ENCODE data around the gene WFDC8.
A peak's percentile ranks its signal among the peaks of the same experiment; 100 is the strongest.

WFDC8 gene

DNA sequence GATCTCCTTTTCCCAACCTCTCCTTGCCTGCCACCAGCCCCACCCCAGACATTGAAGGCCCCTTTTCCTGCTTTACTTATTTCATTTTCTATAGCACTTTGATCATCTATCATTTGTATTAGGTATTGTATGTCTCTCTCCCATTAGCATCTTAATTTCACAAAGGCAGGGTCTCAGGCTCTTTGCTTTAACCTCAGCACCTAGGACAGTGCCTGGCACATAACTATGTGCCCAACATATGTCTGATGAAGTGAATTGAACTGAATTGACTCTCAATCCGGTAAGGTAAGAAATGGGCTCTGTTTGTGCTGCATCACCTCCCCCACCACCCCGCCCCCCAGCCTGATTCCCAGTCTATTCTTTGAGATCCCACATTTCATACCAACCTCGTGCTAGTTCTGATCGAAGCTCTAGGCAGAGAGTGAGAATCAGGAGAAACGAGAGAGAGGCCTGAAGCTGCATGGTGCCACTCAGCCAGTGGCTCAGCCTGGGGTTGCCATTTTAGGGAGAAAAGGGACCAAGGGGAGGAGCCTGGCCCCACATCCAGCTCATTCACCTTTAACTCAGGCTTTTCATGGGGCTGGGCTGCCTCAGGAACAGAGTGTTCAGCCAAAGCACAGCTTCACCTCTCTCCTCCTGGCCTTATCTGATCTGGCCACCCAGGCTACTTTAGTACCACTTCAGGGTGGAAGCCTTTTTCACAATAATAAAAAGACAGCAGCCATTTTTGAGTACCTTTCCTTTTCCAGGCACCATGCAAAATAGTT lies 63.8 kb downstream of the WFDC8 start, which contains the start of gene SPINT3:
Gene SPINT3 (minus strand): TSS at position 476 of the 767 bp plus-strand sequence. CDS start 14 bp downstream, at position 462.
- no peak for TF ChIP-seq ELF4 (IDR thresholded peaks at IDR 0.05)
- TF ChIP-seq TARDBP (IDR thresholded peaks at IDR 0.05): no peak
- TF ChIP-seq SUZ12 (IDR thresholded peaks at IDR 0.05): no peak
- 0 out of 2 replicates have a peak, but pooled peaks have one; percentile 28 for TF ChIP-seq L3MBTL2 (conservative IDR thresholded peaks at IDR 0.05)
- TF ChIP-seq FOXM1 (IDR thresholded peaks at IDR 0.05; ENCODE audit: borderline replicate concordance): no peak
- TF ChIP-seq ZNF384 (IDR thresholded peaks at IDR 0.05): no peak
- TF ChIP-seq, protein P1, sequence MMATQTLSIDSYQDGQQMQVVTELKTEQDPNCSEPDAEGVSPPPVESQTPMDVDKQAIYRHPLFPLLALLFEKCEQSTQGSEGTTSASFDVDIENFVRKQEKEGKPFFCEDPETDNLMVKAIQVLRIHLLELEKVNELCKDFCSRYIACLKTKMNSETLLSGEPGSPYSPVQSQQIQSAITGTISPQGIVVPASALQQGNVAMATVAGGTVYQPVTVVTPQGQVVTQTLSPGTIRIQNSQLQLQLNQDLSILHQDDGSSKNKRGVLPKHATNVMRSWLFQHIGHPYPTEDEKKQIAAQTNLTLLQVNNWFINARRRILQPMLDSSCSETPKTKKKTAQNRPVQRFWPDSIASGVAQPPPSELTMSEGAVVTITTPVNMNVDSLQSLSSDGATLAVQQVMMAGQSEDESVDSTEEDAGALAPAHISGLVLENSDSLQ (IDR thresholded peaks at IDR 0.05): no peak
- TF ChIP-seq FOXA1 (IDR thresholded peaks at IDR 0.05): no peak
- no peak for TF ChIP-seq CTBP1 (IDR thresholded peaks at IDR 0.05; ENCODE audit: borderline replicate concordance)
- ChIA-PET CTCF (no interaction called here), POLR2A (no interaction called here)
- no peak for DNase-seq (ENCODE audit: extremely low spot score)

DNA sequence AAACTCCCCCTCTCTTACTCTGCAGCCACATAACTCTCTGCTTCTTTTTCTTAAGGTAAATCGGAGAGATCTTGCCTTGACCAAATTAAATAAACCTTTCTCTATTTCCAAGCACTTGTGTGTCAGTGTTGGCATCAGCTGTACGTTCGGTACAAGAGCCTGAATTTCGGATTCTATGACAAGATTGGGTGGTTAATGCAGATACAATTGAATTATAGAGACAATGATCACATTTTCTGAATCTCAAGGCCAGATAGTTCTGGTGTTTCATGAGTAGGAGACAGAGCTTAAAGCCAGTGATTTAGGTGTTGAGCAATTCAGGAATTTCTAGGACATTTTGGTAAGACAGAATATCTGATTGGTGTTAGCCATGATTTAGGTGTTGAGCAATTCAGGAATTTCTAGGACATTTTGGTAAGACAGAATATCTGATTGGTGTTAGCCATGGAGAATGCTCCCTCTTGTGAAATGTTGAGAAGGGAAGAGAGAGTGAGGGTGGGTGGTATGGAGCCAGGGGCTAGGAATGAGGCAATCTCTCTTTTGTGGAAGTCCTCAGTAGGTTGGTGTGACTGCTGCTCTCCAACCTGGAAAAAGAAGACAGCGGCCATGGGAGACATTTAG lies 68.7 kb downstream of the WFDC8 start:
- DNase-seq (ENCODE audit: extremely low spot score): no peak
- TF ChIP-seq CTBP1 (IDR thresholded peaks at IDR 0.05; ENCODE audit: borderline replicate concordance): no peak
- no peak for TF ChIP-seq ELF4 (IDR thresholded peaks at IDR 0.05)
- no peak for TF ChIP-seq FOXK2 (IDR thresholded peaks at IDR 0.05)
- TF ChIP-seq ARNT (IDR thresholded peaks at IDR 0.05): no peak
- no peak for TF ChIP-seq L3MBTL2 (conservative IDR thresholded peaks at IDR 0.05)
- no peak for TF ChIP-seq SUZ12 (IDR thresholded peaks at IDR 0.05)
- no peak for TF ChIP-seq HDGF (IDR thresholded peaks at IDR 0.05; ENCODE audit: borderline replicate concordance)
- no peak for TF ChIP-seq SP1 (IDR thresholded peaks at IDR 0.05)
- TF ChIP-seq, protein P1 (IDR thresholded peaks at IDR 0.05): no peak
- no peak for TF ChIP-seq FOXA1 (IDR thresholded peaks at IDR 0.05)
- TF ChIP-seq ZNF384 (IDR thresholded peaks at IDR 0.05): no peak
- TF ChIP-seq NFRKB (IDR thresholded peaks at IDR 0.05): no peak
- ChIA-PET CTCF (no interaction called here), POLR2A (no interaction called here)

DNA sequence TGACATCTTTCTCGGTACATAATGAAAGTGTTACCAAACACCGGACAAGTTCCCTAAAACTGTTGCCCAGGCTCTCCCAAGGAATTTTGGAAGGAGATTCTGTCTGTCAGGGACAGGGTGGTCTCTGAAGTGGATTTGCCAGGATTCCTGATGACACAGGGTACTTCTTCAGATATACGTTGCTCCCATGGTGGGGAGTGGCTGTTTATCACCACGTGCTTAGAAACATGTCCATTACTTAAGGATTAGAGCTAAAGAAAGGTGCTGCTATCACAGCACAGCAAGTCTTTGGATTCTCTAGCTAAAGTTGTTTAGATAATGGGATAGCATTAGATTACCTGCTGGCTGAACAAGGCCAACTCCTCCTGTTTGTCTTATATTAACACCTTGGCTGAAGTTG lies 70.0 kb downstream of the WFDC8 start:
- TF ChIP-seq FOXA1 (IDR thresholded peaks at IDR 0.05) (no peak), ELF4 (IDR thresholded peaks at IDR 0.05) (no peak), TARDBP (IDR thresholded peaks at IDR 0.05) (no peak), ARNT (IDR thresholded peaks at IDR 0.05) (no peak), FOXM1 (IDR thresholded peaks at IDR 0.05; ENCODE audit: borderline replicate concordance) (no peak), CTBP1 (IDR thresholded peaks at IDR 0.05; ENCODE audit: borderline replicate concordance) (no peak), BHLHE40 (IDR thresholded peaks at IDR 0.05; ENCODE audit: borderline replicate concordance) (no peak), SP1 (IDR thresholded peaks at IDR 0.05) (no peak), L3MBTL2 (conservative IDR thresholded peaks at IDR 0.05) (no peak), ZNF384 (IDR thresholded peaks at IDR 0.05) (no peak)
- TF ChIP-seq, protein P1 (IDR thresholded peaks at IDR 0.05): no peak
- ChIA-PET POLR2A (no interaction called here), CTCF (no interaction called here)
- DNase-seq (ENCODE audit: extremely low spot score): no peak

DNA sequence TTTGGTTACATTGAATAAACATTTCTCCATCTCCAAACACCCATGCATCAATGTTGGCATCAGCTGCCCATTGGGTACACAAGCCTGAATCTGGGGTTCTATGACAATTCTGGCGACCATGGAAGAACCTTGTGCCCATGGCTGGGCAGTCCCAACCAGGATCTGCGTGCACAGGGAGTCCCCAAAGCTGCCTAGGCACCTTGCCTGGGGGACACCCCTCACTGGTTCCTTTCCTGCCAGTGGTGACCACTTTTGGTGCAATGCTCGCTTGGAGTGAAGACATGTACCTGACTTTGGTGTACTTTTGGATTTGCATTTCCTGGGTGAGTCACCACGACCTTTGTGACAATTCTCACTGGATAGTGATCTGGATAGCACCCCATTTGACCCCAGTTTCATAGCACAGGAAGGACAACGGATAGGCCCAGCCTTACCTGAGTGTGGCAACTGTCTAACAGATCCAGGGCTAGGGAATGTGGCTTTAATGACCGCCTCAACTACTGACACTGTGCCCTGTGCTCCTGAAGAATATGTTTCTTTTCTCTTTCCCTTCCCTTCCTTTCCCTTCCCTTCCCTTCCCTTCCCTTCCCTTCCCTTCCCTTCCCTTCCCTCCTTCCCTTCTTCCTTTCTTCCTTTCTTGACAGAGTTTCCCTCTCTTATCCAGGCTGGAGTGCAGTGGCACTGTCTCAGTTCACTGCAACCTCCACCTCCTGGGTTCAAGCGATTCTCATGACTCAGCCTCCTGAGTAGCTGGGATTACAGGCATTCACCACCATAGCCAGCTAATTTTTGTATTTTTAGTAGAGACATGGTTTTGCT lies 70.8 kb downstream of the WFDC8 start:
- DNase-seq (ENCODE audit: extremely low spot score): no peak
- ChIA-PET CTCF (no interaction called here), POLR2A (no interaction called here)
- no peak for TF ChIP-seq CTBP1 (IDR thresholded peaks at IDR 0.05; ENCODE audit: borderline replicate concordance)
- TF ChIP-seq ELF4 (IDR thresholded peaks at IDR 0.05): no peak
- TF ChIP-seq TARDBP (IDR thresholded peaks at IDR 0.05): no peak
- TF ChIP-seq FOXK2 (IDR thresholded peaks at IDR 0.05): no peak
- no peak for TF ChIP-seq FOXA1 (IDR thresholded peaks at IDR 0.05)
- no peak for TF ChIP-seq LEF1 (IDR thresholded peaks at IDR 0.05; ENCODE audit: borderline replicate concordance)
- TF ChIP-seq SUZ12 (IDR thresholded peaks at IDR 0.05): no peak
- TF ChIP-seq ARNT (IDR thresholded peaks at IDR 0.05): no peak
- TF ChIP-seq BHLHE40 (IDR thresholded peaks at IDR 0.05; ENCODE audit: borderline replicate concordance): no peak
- TF ChIP-seq, protein P1 (IDR thresholded peaks at IDR 0.05): no peak
- no peak for TF ChIP-seq FOXM1 (IDR thresholded peaks at IDR 0.05; ENCODE audit: borderline replicate concordance)
- TF ChIP-seq ZNF384 (IDR thresholded peaks at IDR 0.05): no peak
- TF ChIP-seq L3MBTL2 (conservative IDR thresholded peaks at IDR 0.05): no peak
- no peak for TF ChIP-seq HDGF (IDR thresholded peaks at IDR 0.05; ENCODE audit: borderline replicate concordance)
- TF ChIP-seq SP1 (IDR thresholded peaks at IDR 0.05): no peak
- no peak for TF ChIP-seq NFRKB (IDR thresholded peaks at IDR 0.05)
